SU-DHL-6 (cell line): ENCODE results near the gene TMIGD2.
"Not testable (repeated sequence)": the region's sequence is repeated elsewhere in the genome, so short reads cannot be mapped to it uniquely, and the experiment has no call there.

ENCODE experiments used
- H2AFZ ChIP-seq: fragments of 200-600 bp; sonication (generic); 2 replicates; pipeline ENCODE4 v1.6.1; 2014; ENCODE audit warnings: low read depth, mild to moderate bottlenecking, moderate library complexity, mixed read lengths, antibody characterized with exemption, low read length; ENCODE audit not compliant: severe bottlenecking
- H3F3A ChIP-seq: fragments of 200-600 bp; shearing (Covaris generic); 2 replicates; pipeline ENCODE4 v1.6.0; 2016; ENCODE audit warnings: antibody characterized with exemption, mild to moderate bottlenecking; ENCODE audit not compliant: insufficient read depth
- H3K27ac ChIP-seq: fragments of 200-600 bp; sonication (generic); 2 replicates; pipeline ENCODE4 v1.5.1; 2016; ENCODE audit warnings: low read depth, mild to moderate bottlenecking, low read length, moderate library complexity, mixed read lengths
- H3K27me3 ChIP-seq: fragments of 200-600 bp; sonication (generic), shearing (Covaris generic); 2 replicates; pipeline ENCODE4 v1.6.0; 2014; ENCODE audit warnings: mild to moderate bottlenecking, low read length
- H3K36me3 ChIP-seq: fragments of 200-600 bp; sonication (generic); 2 replicates; pipeline ENCODE4 v1.6.1; 2014; ENCODE audit warnings: mild to moderate bottlenecking, low read length, mixed read lengths
- H3K4me2 ChIP-seq: fragments of 300-600, 200-600 bp; shearing (Covaris generic), sonication (generic); 2 replicates; pipeline ENCODE4 v1.6.0; 2014; ENCODE audit warnings: low read length, low read depth, mild to moderate bottlenecking; ENCODE audit not compliant: poor library complexity, severe bottlenecking
- H3K4me3 ChIP-seq: fragments of 200-600 bp; sonication (generic); 2 replicates; pipeline ENCODE4 v1.5.1; 2014; ENCODE audit warnings: antibody characterized with exemption, low read length, mild to moderate bottlenecking, mixed read lengths; ENCODE audit not compliant: insufficient read depth, poor library complexity, severe bottlenecking
- H3K79me2 ChIP-seq: fragments of 200-600 bp; sonication (generic); 2 replicates; pipeline ENCODE4 v1.6.1; 2014; ENCODE audit warnings: mild to moderate bottlenecking, low read length, moderate library complexity; ENCODE audit not compliant: insufficient read depth
- H3K9ac ChIP-seq: fragments of 200-600 bp; sonication (generic); 2 replicates; pipeline ENCODE4 v1.7.0; 2014; ENCODE audit warnings: mild to moderate bottlenecking, low read length
- H3K9me2 ChIP-seq: fragments of 200-600 bp; sonication (generic); replicated peaks from 2 replicates; pipeline ENCODE4 v1.6.1; 2014; ENCODE audit warnings: low read length; ENCODE audit not compliant: insufficient read depth
- H3K9me3 ChIP-seq: fragments of 200-600 bp; sonication (generic); 2 replicates; pipeline ENCODE4 v1.6.1; 2014; ENCODE audit warnings: low read length, mixed read lengths; ENCODE audit not compliant: insufficient read depth
- H4K20me1 ChIP-seq: fragments of 200-600 bp; sonication (generic); 2 replicates; pipeline ENCODE4 v1.6.1; 2014; ENCODE audit warnings: low read depth, mild to moderate bottlenecking, antibody characterized with exemption, low read length, moderate library complexity, mixed read lengths
- EZH2phosphoT487 ChIP-seq: fragments of 200-600 bp; sonication (generic), shearing (Covaris generic); conservative IDR thresholded peaks from 2 replicates; pipeline ENCODE4 v1.6.1; 2018; ENCODE audit warnings: mild to moderate bottlenecking, antibody characterized with exemption, low read length, moderate library complexity, mixed read lengths
- TF ChIP-seq, protein P1 (sequence below): fragments of 200-600 bp; sonication (generic); IDR thresholded peaks from one replicate; pipeline ENCODE4 v1.5.1; 2017; ENCODE audit warnings: antibody characterized with exemption, mild to moderate bottlenecking, low read length, moderate library complexity; ENCODE audit not compliant: insufficient read depth, poor library complexity, severe bottlenecking

TMIGD2 gene, protein sequence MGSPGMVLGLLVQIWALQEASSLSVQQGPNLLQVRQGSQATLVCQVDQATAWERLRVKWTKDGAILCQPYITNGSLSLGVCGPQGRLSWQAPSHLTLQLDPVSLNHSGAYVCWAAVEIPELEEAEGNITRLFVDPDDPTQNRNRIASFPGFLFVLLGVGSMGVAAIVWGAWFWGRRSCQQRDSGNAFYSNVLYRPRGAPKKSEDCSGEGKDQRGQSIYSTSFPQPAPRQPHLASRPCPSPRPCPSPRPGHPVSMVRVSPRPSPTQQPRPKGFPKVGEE

GRCh38 chr19:4302243-4302640, at the start of gene TMIGD2:
Gene TMIGD2 (minus strand): TSS chr19:4302389. CDS start chr19:4302385, 4 bp downstream.
- Histone ChIP-seq H3K4me3 (no peak within 1 kb of the TSS), H3K9me3 (no peaks in the 10 kb centered on the region), H3K79me2 (no peaks in the 10 kb centered on the region), H3K4me2 (no peak within 1 kb of the TSS), H4K20me1 (no peaks in the 10 kb centered on the region), H3K27me3 (no peaks in the 10 kb centered on the region), H2AFZ (no peak within 1 kb of the TSS), H3K9ac (no peak within 1 kb of the TSS), H3K27ac (no peak within 1 kb of the TSS), H3K36me3 (no peaks in the 10 kb centered on the region), H3K9me2 (no peaks in the 10 kb centered on the region), H3F3A (no peaks in the 10 kb centered on the region)
- TF ChIP-seq EZH2phosphoT487 = no peak
- TF ChIP-seq, protein P1, sequence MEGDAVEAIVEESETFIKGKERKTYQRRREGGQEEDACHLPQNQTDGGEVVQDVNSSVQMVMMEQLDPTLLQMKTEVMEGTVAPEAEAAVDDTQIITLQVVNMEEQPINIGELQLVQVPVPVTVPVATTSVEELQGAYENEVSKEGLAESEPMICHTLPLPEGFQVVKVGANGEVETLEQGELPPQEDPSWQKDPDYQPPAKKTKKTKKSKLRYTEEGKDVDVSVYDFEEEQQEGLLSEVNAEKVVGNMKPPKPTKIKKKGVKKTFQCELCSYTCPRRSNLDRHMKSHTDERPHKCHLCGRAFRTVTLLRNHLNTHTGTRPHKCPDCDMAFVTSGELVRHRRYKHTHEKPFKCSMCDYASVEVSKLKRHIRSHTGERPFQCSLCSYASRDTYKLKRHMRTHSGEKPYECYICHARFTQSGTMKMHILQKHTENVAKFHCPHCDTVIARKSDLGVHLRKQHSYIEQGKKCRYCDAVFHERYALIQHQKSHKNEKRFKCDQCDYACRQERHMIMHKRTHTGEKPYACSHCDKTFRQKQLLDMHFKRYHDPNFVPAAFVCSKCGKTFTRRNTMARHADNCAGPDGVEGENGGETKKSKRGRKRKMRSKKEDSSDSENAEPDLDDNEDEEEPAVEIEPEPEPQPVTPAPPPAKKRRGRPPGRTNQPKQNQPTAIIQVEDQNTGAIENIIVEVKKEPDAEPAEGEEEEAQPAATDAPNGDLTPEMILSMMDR = no peak

- no peak for TF ChIP-seq EZH2phosphoT487
- TF ChIP-seq, protein P1 = no peak
- no peaks in the 10 kb centered on the region for H3K9me2 ChIP-seq
- no peaks in the 10 kb centered on the region for H3K36me3 ChIP-seq
These were observed 48.5 kb upstream of the TMIGD2 start for GRCh38 chr19:4350726-4351125.

GRCh38 chr19:4350111-4350510, 47.9 kb upstream of the TMIGD2 start:
- no peaks in the 10 kb centered on the region for H4K20me1 ChIP-seq
- no peak for TF ChIP-seq EZH2phosphoT487
- TF ChIP-seq, protein P1 = no peak
- no peaks in the 10 kb centered on the region for H3K9me3 ChIP-seq
- H3K36me3 ChIP-seq = no peaks in the 10 kb centered on the region
- no peak overlapping the region for H3K4me2 ChIP-seq
- H3K27ac ChIP-seq = no peak overlapping the region
- no peaks in the 10 kb centered on the region for H3K27me3 ChIP-seq
- no peak overlapping the region for H2AFZ ChIP-seq
- H3K4me3 ChIP-seq = no peak overlapping the region
- H3F3A ChIP-seq = no peaks in the 10 kb centered on the region
- no peaks in the 10 kb centered on the region for H3K9me2 ChIP-seq
- H3K9ac ChIP-seq = no peak overlapping the region
- no peaks in the 10 kb centered on the region for H3K79me2 ChIP-seq

More at GRCh38 chr19:4350726-4351125, 48.5 kb upstream of the TMIGD2 start:
- Histone ChIP-seq H3K9me3 (no peaks in the 10 kb centered on the region), H3K27ac (no peak overlapping the region), H3K79me2 (no peaks in the 10 kb centered on the region), H3F3A (no peaks in the 10 kb centered on the region), H4K20me1 (no peaks in the 10 kb centered on the region), H3K9ac (no peak overlapping the region), H3K27me3 (no peaks in the 10 kb centered on the region), H2AFZ (no peak overlapping the region), H3K4me2 (no peak overlapping the region), H3K4me3 (no peak overlapping the region)

GRCh38 chr19:4349225-4349624, 47.0 kb upstream of the TMIGD2 start:
- not testable (repeated sequence) for H3K4me3 ChIP-seq, H3K27me3 ChIP-seq, H3K79me2 ChIP-seq, H3K27ac ChIP-seq, H3K9ac ChIP-seq, H2AFZ ChIP-seq, H4K20me1 ChIP-seq, H3F3A ChIP-seq, H3K36me3 ChIP-seq, H3K9me2 ChIP-seq, H3K4me2 ChIP-seq, H3K9me3 ChIP-seq
